Lung (tissue), 12 donors: ENCODE data around the gene SPHKAP. TPM values are rescaled to one million over a fixed set of nuclear protein-coding genes. Genes with fewer than 3 reads are reported as not detected.

Experiments
- ATAC-seq: fragments of 200-7000 bp; cut with Tn5 transposase; one replicate; pipeline ENCODE4 v1.9.1; 2020; ENCODE audit warnings: moderate number of reproducible peaks; ENCODE audit not compliant: insufficient read depth, low FRiP score
- DNase-seq, 3 donors: peaks; one replicate each; pipeline ENCODE4 v3.0.0-alpha.2; 2013 to 2017
- H3K27ac ChIP-seq, 2 donors: one replicate each; pipeline ENCODE4 v1.5.1; 2013; ENCODE audit warnings: mild to moderate bottlenecking in 2 of 2, moderate library complexity in 2 of 2, control low read depth in 1 of 2, inconsistent platforms in 1 of 2, low read depth in 1 of 2, low read length in 1 of 2
- H3K27me3 ChIP-seq, 3 donors: one replicate each; pipeline ENCODE4 v1.5.1; 2013; ENCODE audit warnings: low read length in 2 of 3; ENCODE audit not compliant: control insufficient read depth in 3 of 3, insufficient read depth in 3 of 3
- H3K36me3 ChIP-seq, 4 donors: one replicate each; pipeline ENCODE4 v1.5.1; 2013; ENCODE audit warnings: low read length in 4 of 4, mild to moderate bottlenecking in 1 of 4, moderate library complexity in 1 of 4; ENCODE audit not compliant: control insufficient read depth in 4 of 4, insufficient read depth in 4 of 4
- H3K4me1 ChIP-seq, 5 donors: one replicate each; pipeline ENCODE4 v1.5.1; 2013; ENCODE audit warnings: low read length in 5 of 5, mild to moderate bottlenecking in 2 of 5, moderate library complexity in 1 of 5; ENCODE audit not compliant: control insufficient read depth in 5 of 5, insufficient read depth in 5 of 5
- H3K4me3 ChIP-seq: one replicate; pipeline ENCODE4 v1.5.1; 2013; ENCODE audit warnings: mild to moderate bottlenecking, control low read depth, moderate library complexity
- H3K9ac ChIP-seq, 2 donors: one replicate each; pipeline ENCODE4 v1.5.1; 2013; ENCODE audit warnings: low read length in 2 of 2, control low read depth in 1 of 2; ENCODE audit not compliant: insufficient read depth in 1 of 2
- H3K9me3 ChIP-seq, 4 donors: one replicate each; pipeline ENCODE4 v1.5.1; 2013; ENCODE audit warnings: low read length in 3 of 4, mild to moderate bottlenecking in 1 of 4, moderate library complexity in 1 of 4; ENCODE audit not compliant: control insufficient read depth in 4 of 4, insufficient read depth in 3 of 4
- WGBS, 2 donors: extraction: QIAGEN DNeasy Blood & Tissue Kit; methylation state at CpG; one replicate each; pipeline ENCODE4 v1.1.7; 2013; 5-methylcytosine and 5-hydroxymethylcytosine counted together
- polyA plus RNA-seq, 2 donors: library from polyadenylated mRNA; stranded (reverse); fragments of 200-250 nt; gene quantifications; one replicate each; pipeline ENCODE4 v1.2.1, GENCODE V29; 2013
- total RNA-seq, 2 donors: library from RNA; depleted of rRNA in 1 of 2; stranded (reverse); fragments of >200 nt in 1 of 2; gene quantifications; one replicate each; pipeline ENCODE4 v1.2.1, GENCODE V29; 2014 to 2021
- TF ChIP-seq, protein P1 (sequence below): IDR thresholded peaks from 2 replicates; pipeline ENCODE4 v1.5.1; 2012; ENCODE audit warnings: mild to moderate bottlenecking; ENCODE audit errors: control extremely low read depth, extremely low read depth
- donor health status: control.
- donor health status: control.
- donor health status: Bipolar disorder and iron deficiency.
- donor health status: healthy.
- donor health status: DM: yes; HTN: yes; CAD: no.

SPHKAP gene
- total and polyA plus RNA-seq, 4 donors: 0.02 to 0.60 (median 0.03) TPM; not detected in 1

DNA sequence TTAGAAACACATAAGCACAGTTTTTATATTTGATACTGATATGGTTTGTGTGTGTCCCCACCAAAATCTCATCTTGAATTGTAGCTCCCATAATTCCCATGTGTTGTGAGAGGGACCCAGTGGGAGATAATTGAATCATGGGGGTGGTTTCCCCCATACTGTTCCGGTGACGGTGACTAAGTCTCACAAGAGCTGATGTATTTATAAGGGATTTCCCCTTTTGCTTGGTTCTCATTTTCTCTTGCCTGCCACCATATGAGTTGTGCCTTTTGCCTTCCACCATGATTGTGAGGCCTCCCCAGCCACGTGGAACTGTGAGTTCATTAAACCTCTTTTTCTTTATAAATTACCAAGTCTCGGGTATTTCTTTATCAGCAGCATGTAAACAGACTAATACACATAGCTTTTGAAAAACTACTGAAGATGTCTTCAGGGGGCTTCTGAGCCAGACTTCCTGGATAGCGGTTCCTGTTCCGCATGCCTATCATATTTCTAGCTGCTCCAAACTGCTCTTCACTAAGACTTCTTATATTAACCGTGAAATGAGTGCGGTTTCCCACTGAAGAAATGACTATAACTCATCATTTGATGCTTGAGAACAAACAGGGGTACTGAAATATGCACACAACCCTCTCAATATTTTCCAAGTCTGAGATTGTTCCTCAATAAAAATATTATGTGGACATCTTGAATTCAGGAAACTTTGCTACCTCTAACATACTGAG, 75.8 kb downstream of the SPHKAP start:
- H3K9me3 ChIP-seq: no peaks in the 10 kb centered on the region
- peaks cover 0 to 3% (median 0%) of the 10 kb centered on the region in 3 donors for H3K27me3 ChIP-seq
- no peak overlapping the region for H3K9ac ChIP-seq
- ATAC-seq (no peak), DNase-seq (no peak)
- H3K27ac ChIP-seq: no peak overlapping the region
- TF ChIP-seq, protein P1, sequence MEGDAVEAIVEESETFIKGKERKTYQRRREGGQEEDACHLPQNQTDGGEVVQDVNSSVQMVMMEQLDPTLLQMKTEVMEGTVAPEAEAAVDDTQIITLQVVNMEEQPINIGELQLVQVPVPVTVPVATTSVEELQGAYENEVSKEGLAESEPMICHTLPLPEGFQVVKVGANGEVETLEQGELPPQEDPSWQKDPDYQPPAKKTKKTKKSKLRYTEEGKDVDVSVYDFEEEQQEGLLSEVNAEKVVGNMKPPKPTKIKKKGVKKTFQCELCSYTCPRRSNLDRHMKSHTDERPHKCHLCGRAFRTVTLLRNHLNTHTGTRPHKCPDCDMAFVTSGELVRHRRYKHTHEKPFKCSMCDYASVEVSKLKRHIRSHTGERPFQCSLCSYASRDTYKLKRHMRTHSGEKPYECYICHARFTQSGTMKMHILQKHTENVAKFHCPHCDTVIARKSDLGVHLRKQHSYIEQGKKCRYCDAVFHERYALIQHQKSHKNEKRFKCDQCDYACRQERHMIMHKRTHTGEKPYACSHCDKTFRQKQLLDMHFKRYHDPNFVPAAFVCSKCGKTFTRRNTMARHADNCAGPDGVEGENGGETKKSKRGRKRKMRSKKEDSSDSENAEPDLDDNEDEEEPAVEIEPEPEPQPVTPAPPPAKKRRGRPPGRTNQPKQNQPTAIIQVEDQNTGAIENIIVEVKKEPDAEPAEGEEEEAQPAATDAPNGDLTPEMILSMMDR: no peak
- WGBS, 2 donors: 77 to 81% methylated on average over 8 of the region's 8 CpGs
- peaks cover 0 to 3% (median 0%) of the 10 kb centered on the region in 5 donors for H3K4me1 ChIP-seq
- no peaks in the 10 kb centered on the region for H3K36me3 ChIP-seq
- H3K4me3 ChIP-seq: no peak overlapping the region

DNA sequence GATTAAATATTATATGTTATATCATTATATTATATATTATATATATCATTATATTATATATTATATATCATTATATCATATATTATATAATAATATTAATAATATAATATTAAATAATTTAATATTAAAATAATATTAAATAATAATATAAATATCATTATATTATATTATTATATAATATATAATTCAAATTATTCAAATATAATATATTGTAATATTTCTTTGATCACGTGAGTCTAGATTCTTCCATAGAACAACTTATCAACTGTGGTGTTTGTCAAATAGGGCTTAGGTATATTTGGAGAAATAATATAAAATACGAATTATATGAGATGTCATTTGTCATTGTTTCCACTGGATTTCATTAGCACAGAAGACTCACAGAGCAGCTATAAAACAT, 77.3 kb downstream of the SPHKAP start:
- DNase-seq (no peak), ATAC-seq (no peak)
- H3K4me3 ChIP-seq: no peak overlapping the region
- peaks cover 0 to 3% (median 0%) of the 10 kb centered on the region in 5 donors for H3K4me1 ChIP-seq
- 94 to 96% methylated on average over 2 of the region's 2 CpGs for WGBS, 2 donors
- no peaks in the 10 kb centered on the region for H3K36me3 ChIP-seq
- no peak overlapping the region for H3K9ac ChIP-seq
- TF ChIP-seq, protein P1: no peak
- no peaks in the 10 kb centered on the region for H3K9me3 ChIP-seq
- no peak overlapping the region for H3K27ac ChIP-seq
- H3K27me3 ChIP-seq: peaks cover 0 to 3% (median 0%) of the 10 kb centered on the region in 3 donors

DNA sequence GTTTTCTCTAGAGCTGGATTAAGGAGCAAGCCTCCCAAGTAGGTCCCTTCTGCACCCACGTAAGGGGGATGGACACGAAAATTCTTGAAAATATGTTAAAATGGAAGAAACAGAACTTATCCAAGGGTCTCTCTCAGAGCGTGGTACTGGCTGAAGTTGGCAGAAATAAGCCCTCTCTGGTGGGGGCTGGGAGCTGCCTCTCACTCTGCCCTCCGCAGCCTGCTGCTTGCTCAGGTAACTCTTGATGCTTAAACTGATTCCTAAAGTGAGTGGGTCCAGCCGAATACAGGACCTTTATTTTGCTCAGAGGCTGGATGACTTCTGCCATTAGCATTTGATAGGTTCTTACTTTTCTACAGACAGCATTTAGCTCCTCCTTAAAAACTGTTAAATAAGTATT, 78.1 kb downstream of the SPHKAP start:
- 61 to 85% methylated on average over 5 of the region's 5 CpGs for WGBS, 2 donors

More for the DNA sequence above, 78.1 kb downstream of the SPHKAP start:
- no peak overlapping the region for H3K9ac ChIP-seq
- H3K4me1 ChIP-seq: peaks cover 0 to 3% (median 0%) of the 10 kb centered on the region in 5 donors
- no peak overlapping the region for H3K4me3 ChIP-seq
- H3K27me3 ChIP-seq: peaks cover 0 to 3% (median 0%) of the 10 kb centered on the region in 3 donors
- ATAC-seq (no peak), DNase-seq (no peak)
- TF ChIP-seq, protein P1: no peak
- H3K9me3 ChIP-seq: no peaks in the 10 kb centered on the region
- H3K27ac ChIP-seq: no peak overlapping the region
- H3K36me3 ChIP-seq: no peaks in the 10 kb centered on the region
